Ishikawa (cell line): ENCODE measurements around the gene KIF3A.

Experiments used
- CEBPB ChIP-seq: IDR thresholded peaks from 2 replicates; pipeline ENCODE4 v1.6.1; 2012
- CREB1 ChIP-seq: IDR thresholded peaks from 2 replicates; pipeline ENCODE4 v1.6.1; 2012; ENCODE audit warnings: low read depth
- EGR1 ChIP-seq: IDR thresholded peaks from 2 replicates; pipeline ENCODE4 v1.6.1; 2012
- MAX ChIP-seq: IDR thresholded peaks from 2 replicates; pipeline ENCODE4 v1.6.1; 2012
- TAF1 ChIP-seq: IDR thresholded peaks from 2 replicates; pipeline ENCODE4 v1.6.1; 2012; ENCODE audit warnings: low read depth, mild to moderate bottlenecking
- TF ChIP-seq, protein P1 (sequence below): IDR thresholded peaks from 2 replicates; pipeline ENCODE4 v1.6.1; 2012; ENCODE audit warnings: low read depth, mild to moderate bottlenecking

DNA sequence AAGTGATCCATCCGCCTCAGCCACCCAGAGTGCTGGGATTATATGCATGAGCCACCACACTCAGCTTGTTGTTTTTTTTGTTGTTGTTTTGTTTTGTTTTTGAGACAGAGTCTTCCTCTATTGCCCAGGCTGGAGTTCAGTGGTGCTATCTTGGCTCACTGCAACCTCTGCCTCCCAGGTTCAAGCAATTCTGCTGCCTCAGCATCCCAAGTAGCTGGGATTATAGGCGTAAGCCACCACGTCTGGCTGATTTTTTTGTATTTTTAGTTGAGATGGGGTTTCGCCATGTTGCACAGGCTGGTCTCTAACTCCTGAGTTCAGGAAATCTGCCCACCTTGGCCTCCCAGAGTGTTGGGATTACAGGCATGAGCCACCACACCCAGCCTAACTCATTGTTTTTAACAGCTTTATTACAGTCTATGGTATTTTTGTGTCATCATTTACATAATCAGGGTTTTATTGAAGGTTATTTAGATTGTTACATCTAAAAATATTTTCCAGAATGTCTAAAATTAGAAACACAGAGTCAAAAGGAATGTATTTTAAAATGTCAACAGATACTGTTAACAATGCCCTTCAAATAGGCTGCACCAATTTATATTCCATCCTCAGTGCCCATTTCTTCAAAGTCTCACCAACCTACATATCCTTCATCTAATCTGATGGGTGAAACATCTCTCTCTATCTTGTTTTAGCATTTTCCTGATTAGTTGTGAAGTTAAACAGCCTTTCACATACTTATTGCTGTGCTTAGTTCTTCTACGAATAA, 18.6 kb downstream of the KIF3A start:
- TF ChIP-seq TAF1 (no peak), CEBPB (no peak), MAX (no peak), EGR1 (no peak), CREB1 (no peak)
- TF ChIP-seq, protein P1, sequence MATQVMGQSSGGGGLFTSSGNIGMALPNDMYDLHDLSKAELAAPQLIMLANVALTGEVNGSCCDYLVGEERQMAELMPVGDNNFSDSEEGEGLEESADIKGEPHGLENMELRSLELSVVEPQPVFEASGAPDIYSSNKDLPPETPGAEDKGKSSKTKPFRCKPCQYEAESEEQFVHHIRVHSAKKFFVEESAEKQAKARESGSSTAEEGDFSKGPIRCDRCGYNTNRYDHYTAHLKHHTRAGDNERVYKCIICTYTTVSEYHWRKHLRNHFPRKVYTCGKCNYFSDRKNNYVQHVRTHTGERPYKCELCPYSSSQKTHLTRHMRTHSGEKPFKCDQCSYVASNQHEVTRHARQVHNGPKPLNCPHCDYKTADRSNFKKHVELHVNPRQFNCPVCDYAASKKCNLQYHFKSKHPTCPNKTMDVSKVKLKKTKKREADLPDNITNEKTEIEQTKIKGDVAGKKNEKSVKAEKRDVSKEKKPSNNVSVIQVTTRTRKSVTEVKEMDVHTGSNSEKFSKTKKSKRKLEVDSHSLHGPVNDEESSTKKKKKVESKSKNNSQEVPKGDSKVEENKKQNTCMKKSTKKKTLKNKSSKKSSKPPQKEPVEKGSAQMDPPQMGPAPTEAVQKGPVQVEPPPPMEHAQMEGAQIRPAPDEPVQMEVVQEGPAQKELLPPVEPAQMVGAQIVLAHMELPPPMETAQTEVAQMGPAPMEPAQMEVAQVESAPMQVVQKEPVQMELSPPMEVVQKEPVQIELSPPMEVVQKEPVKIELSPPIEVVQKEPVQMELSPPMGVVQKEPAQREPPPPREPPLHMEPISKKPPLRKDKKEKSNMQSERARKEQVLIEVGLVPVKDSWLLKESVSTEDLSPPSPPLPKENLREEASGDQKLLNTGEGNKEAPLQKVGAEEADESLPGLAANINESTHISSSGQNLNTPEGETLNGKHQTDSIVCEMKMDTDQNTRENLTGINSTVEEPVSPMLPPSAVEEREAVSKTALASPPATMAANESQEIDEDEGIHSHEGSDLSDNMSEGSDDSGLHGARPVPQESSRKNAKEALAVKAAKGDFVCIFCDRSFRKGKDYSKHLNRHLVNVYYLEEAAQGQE, result no peak
